A549 (cell line): Measurements from ENCODE around the gene MTHFS. TPM values are rescaled to one million over a fixed set of nuclear protein-coding genes. Genes with fewer than 3 reads are reported as not detected.

Experiments
- ATAC-seq, 2 experiments: fragments of 200-7000 bp in 1 of 2; fragments of >200 bp in 1 of 2; cut with Nextera tagmentation in 1 of 2; cut with Tn5 transposase in 1 of 2; 3 replicates each; pipeline versions ENCODE4 v1.8.0 to v1.9.1; 2018 to 2020; ENCODE audit warnings: mild to moderate bottlenecking in 1 of 2, moderate library complexity in 1 of 2
- CTCF ChIA-PET: fragments of 300-600 bp; sonication (Branson Sonifier 250); formaldehyde crosslinking; extraction: SDS; loops from one replicate; lab custom pipeline; 2021; ENCODE audit warnings: antibody characterized with exemption, inconsistent platforms; lab: Yijun Ruan, JAX
- POLR2A ChIA-PET: fragments of 350-600 bp; formaldehyde crosslinking; extraction: SDS; loops from one replicate; lab custom pipeline; 2021; ENCODE audit warnings: antibody characterized with exemption, inconsistent platforms; lab: Yijun Ruan, JAX
- DNase-seq, 2 experiments: peaks; one replicate each; pipeline versions ENCODE4 v3.0.0 to v3.0.0-alpha.2; 2011 to 2016; ENCODE audit warnings: low read depth in 1 of 2, low spot score in 1 of 2
- FAIRE-seq: peaks from 2 replicates; lab custom pipeline; 2011; peaks lifted over from hg19 to GRCh38; lab: Jason Lieb, UNC
- H3K27ac ChIP-seq, 2 experiments: fragments of >200 bp; sonication (Bioruptor Twin); formaldehyde crosslinking; 3 replicates each; pipeline ENCODE4 v1.5.1; 2016 to 2017
- H3K4me1 ChIP-seq: fragments of >200 bp; sonication (Bioruptor Twin); formaldehyde crosslinking; 3 replicates; pipeline ENCODE4 v1.6.1; 2016
- H3K4me2 ChIP-seq: fragments of >200 bp; sonication (Bioruptor Twin); formaldehyde crosslinking; 3 replicates; pipeline ENCODE4 v1.6.1; 2016
- H3K4me3 ChIP-seq: fragments of >200 bp; sonication (Bioruptor Twin); formaldehyde crosslinking; 3 replicates; pipeline ENCODE4 v1.5.1; 2016
- H3K9me3 ChIP-seq: fragments of >200 bp; sonication (Bioruptor Twin); formaldehyde crosslinking; 3 replicates; pipeline ENCODE4 v1.6.1; 2016
- ATOH8 ChIP-seq: fragments of 250-450 bp; sonication (Bioruptor Pico); IDR thresholded peaks from 2 replicates; pipeline ENCODE4 v1.5.0; 2020; ENCODE audit warnings: low read depth, mild to moderate bottlenecking, moderate library complexity
- FOSB ChIP-seq: fragments of 250-450 bp; sonication (Bioruptor Pico); IDR thresholded peaks from 2 replicates; pipeline ENCODE4 v1.5.0; 2020; ENCODE audit warnings: mild to moderate bottlenecking, moderate library complexity
- FOSL2 ChIP-seq, 2 experiments: fragments of 450-650 bp in 1 of 2; fragments of >200 bp in 1 of 2; sonication (Bioruptor Twin) in 1 of 2; formaldehyde crosslinking; IDR thresholded peaks; 2 replicates each; pipeline versions ENCODE4 v1.5.0 to v1.6.1; 2016 to 2020; ENCODE audit warnings: mild to moderate bottlenecking in 1 of 2, moderate library complexity in 1 of 2
- FOXS1 ChIP-seq: fragments of 250-450 bp; sonication (Bioruptor Pico); IDR thresholded peaks from 2 replicates; pipeline ENCODE4 v1.5.0; 2020; ENCODE audit warnings: mild to moderate bottlenecking, moderate library complexity
- GATA3 ChIP-seq: IDR thresholded peaks from 2 replicates; pipeline ENCODE4 v1.6.1; 2012; ENCODE audit warnings: borderline replicate concordance
- HDAC2 ChIP-seq: fragments of 200-600 bp; sonication (generic); IDR thresholded peaks from 2 replicates; pipeline ENCODE4 v1.6.1; 2016
- JUN ChIP-seq, 2 experiments: fragments of >200 bp; sonication (Bioruptor Twin); formaldehyde crosslinking; IDR thresholded peaks; 2 replicates in 1 of 2; 3 replicates in 1 of 2; pipeline ENCODE4 v1.6.1; 2016 to 2017
- KDM5A ChIP-seq: fragments of 200-600 bp; sonication (generic); IDR thresholded peaks from 2 replicates; pipeline ENCODE4 v1.6.1; 2016; ENCODE audit warnings: antibody characterized with exemption, mild to moderate bottlenecking
- MAZ ChIP-seq: fragments of 150-350 bp; IDR thresholded peaks from 2 replicates; pipeline ENCODE4 v1.6.1; 2014; ENCODE audit warnings: antibody characterized with exemption, low read depth, low read length, borderline replicate concordance
- NFE2L2 ChIP-seq: fragments of 150-350 bp; conservative IDR thresholded peaks from 2 replicates; pipeline ENCODE4 v1.6.1; 2014; ENCODE audit warnings: low read length
- POLR2A ChIP-seq: IDR thresholded peaks from 2 replicates; pipeline ENCODE4 v1.6.1; 2012; ENCODE audit warnings: mild to moderate bottlenecking, low read length
- RAD21 ChIP-seq, 2 experiments: fragments of >200 bp in 1 of 2; sonication (Bioruptor Twin) in 1 of 2; formaldehyde crosslinking in 1 of 2; IDR thresholded peaks in 1 of 2; conservative IDR thresholded peaks in 1 of 2; 2 replicates in 1 of 2; 3 replicates in 1 of 2; pipeline ENCODE4 v1.6.1; 2012 to 2018; ENCODE audit warnings: inconsistent platforms in 1 of 2
- RARB ChIP-seq: fragments of 250-450 bp; sonication (Bioruptor Pico); IDR thresholded peaks from 2 replicates; pipeline ENCODE4 v1.8.0; 2021; ENCODE audit warnings: mild to moderate bottlenecking, moderate library complexity
- RFX5 ChIP-seq: fragments of 450-650 bp; IDR thresholded peaks from 2 replicates; pipeline ENCODE4 v1.7.1; 2014; ENCODE audit warnings: antibody characterized with exemption, mild to moderate bottlenecking, moderate library complexity
- ZFP36 ChIP-seq: fragments of 450-650 bp; IDR thresholded peaks from 2 replicates; pipeline ENCODE4 v1.6.1; 2014; ENCODE audit warnings: borderline replicate concordance; ENCODE audit not compliant: partially characterized antibody
- ZNF302 ChIP-seq: fragments of 250-450 bp; sonication (Bioruptor Pico); IDR thresholded peaks from 2 replicates; pipeline ENCODE4 v1.9.0; 2021; ENCODE audit warnings: inconsistent platforms, mild to moderate bottlenecking, moderate library complexity
- WGBS: methylation state at CpG from one replicate; pipeline ENCODE4 v1.1.6; 2017; ENCODE audit errors: missing lambda C conversion rate; 5-methylcytosine and 5-hydroxymethylcytosine counted together
- polyA plus RNA-seq, 4 experiments: library from polyadenylated mRNA; depleted of rRNA in 3 of 4; stranded (reverse); fragments of >200 nt; fragmentation: RNase III in 1 of 4; extraction: RNeasy Plus Mini Kit Qiagen cat#74134 plus additional on column Dnase treatment in 1 of 4; gene quantifications; 2 replicates in 3 of 4; 3 replicates in 1 of 4; pipeline ENCODE4 v1.2.3, GENCODE V29; 2011 to 2017
- TF ChIP-seq, protein P1 (sequence below): IDR thresholded peaks from 2 replicates; pipeline ENCODE4 v1.6.1; 2012

MTHFS gene
- polyA plus RNA-seq, 2 of the 4 experiments (the other 2 are of a cell fraction) = 102 to 158 TPM

- TF ChIP-seq JUN (IDR thresholded peaks at IDR 0.05) = peak; percentile 93 to 99
Observed at GRCh38 chr15:79896634-79897379, at the start of gene MTHFS (continued).

DNA sequence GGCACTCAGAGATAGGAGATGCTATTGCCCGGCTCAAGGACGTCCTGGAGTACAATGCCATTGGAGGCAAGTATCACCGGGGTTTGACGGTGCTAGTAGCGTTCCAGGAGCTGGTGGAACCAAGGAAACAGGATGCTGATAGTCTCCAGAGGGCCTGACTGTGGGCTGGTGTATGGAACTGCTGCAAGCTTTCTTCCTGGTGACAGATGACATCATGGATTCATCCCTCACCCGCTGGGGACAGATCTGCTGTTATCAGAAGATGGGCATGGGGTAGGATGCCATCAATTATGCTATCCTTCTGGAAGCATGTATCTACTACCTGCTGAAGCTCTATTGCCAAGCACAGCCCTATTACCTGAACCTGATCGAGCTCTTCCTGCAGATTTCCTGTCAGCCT is 47.8 kb upstream of the MTHFS start:
- FAIRE-seq (no peak), ATAC-seq (peak; percentile 10 to 37; a peak in 1 of 6 replicates), DNase-seq (no peak)
- peak overlapping the region; percentile 57 to 65; a peak in 5 of 6 replicates for H3K27ac ChIP-seq
- ChIA-PET CTCF (interaction anchor here (0.7 to 1.4 kb wide), 4 partner anchors 14 to 49 kb away, joined by 3 to 4 read pairs (median 4); partner anchors contain the start of gene BCL2A1), POLR2A (interaction anchor here (1.0 kb wide), 1 partner anchor 21 kb away, joined by 7 read pairs; no protein-coding TSS in a partner anchor)
- no peaks in the 10 kb centered on the region for H3K9me3 ChIP-seq
- no peak overlapping the region for H3K4me3 ChIP-seq
- 91% methylated on average over 7 of the region's 7 CpGs for WGBS
- peak overlapping the region; percentile 69; the same call in 1 of the 3 replicates for H3K4me2 ChIP-seq
- TF ChIP-seq POLR2A (no peak), RARB (CRISPR knock-in tag) (no peak), RFX5 (peak; percentile 94), ATOH8 (CRISPR knock-in tag) (no peak)
- peaks cover 42% of the 10 kb centered on the region for H3K4me1 ChIP-seq

DNA sequence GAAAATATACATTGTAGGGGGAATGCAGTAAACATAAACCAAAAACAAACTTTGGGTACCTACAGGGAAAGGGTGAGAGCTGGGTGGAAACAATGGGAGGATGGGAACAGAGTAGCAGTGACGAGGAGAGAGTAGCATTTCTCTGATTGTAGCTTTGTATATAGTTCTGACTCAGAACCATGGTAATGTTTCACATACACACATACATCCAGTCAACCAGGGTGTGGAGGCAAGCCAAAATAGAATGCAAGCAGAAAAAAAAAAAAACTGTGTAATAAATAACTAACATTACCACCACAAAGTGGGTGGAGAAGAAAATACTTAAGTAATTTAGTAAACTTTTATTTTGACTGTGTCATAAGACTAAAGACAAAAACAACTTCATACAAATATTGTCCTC is 47.0 kb upstream of the MTHFS start:
- FAIRE-seq = no peak
- ChIA-PET POLR2A (interaction anchor here (1.2 kb wide), 1 partner anchor 21 kb away, joined by 7 read pairs; no protein-coding TSS in a partner anchor), CTCF (interaction anchor here (1.1 kb wide), 1 partner anchor 24 kb away, joined by 3 read pairs; no protein-coding TSS in a partner anchor)
- TF ChIP-seq FOSL2 (IDR thresholded peaks at IDR 0.05) (no peak), FOSL2 (CRISPR knock-in tag; IDR thresholded peaks at IDR 0.05) (peak; percentile 64), ZFP36 (no peak)
- peak overlapping the region; percentile 69 for H3K4me2 ChIP-seq
- H3K9me3 ChIP-seq = no peaks in the 10 kb centered on the region
- peak; percentile 80 to 89 for ATAC-seq
- no peak overlapping the region; the same call in 2 of the 3 replicates for H3K4me3 ChIP-seq
- H3K27ac ChIP-seq = peak overlapping the region; percentile 57 to 82
- WGBS = 4% methylated on average over 1 of the region's 1 CpG
- peak; percentile 72 to 73 for DNase-seq
- H3K4me1 ChIP-seq = peaks cover 40% of the 10 kb centered on the region

GRCh38 chr15:79942741-79943481 is 46.1 kb upstream of the MTHFS start:
- TF ChIP-seq FOXS1 (CRISPR knock-in tag) (no peak), RAD21 (conservative IDR thresholded peaks at IDR 0.05 in 1 of 2, IDR thresholded peaks at IDR 0.05 in 1 of 2) (no peak), NFE2L2 (no peak), FOSB (no peak), JUN (IDR thresholded peaks at IDR 0.05) (no peak), MAZ (no peak), GATA3 (0 out of 2 replicates have a peak, but pooled peaks have one; percentile 17), HDAC2 (no peak), ZNF302 (CRISPR knock-in tag) (no peak), FOSL2 (IDR thresholded peaks at IDR 0.05) (no peak), FOSL2 (CRISPR knock-in tag; IDR thresholded peaks at IDR 0.05) (peak; percentile 48), KDM5A (no peak)
- TF ChIP-seq, protein P1, sequence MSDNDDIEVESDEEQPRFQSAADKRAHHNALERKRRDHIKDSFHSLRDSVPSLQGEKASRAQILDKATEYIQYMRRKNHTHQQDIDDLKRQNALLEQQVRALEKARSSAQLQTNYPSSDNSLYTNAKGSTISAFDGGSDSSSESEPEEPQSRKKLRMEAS = peak; percentile 38; the same call in 1 of the 2 replicates
- TF ChIP-seq, all 56 proteins: peak for 3
- peaks cover 31% of the 10 kb centered on the region for H3K4me1 ChIP-seq
- 4% methylated on average over 7 of the region's 7 CpGs for WGBS
- CTCF ChIA-PET = interaction anchor here (1.1 kb wide), 1 partner anchor 25 kb away, joined by 3 read pairs; no protein-coding TSS in a partner anchor
- peak in 1 of 2 experiments; percentile 73 for DNase-seq
- H3K4me2 ChIP-seq = peak overlapping the region; percentile 69
- no peaks in the 10 kb centered on the region for H3K9me3 ChIP-seq
- FAIRE-seq = no peak
- POLR2A ChIA-PET = interaction anchor here (1.2 to 1.5 kb wide), 2 partner anchors 20 kb away, joined by 7 to 9 read pairs; no protein-coding TSS in a partner anchor
- peak overlapping the region; percentile 57 to 82 for H3K27ac ChIP-seq
- peak overlapping the region; percentile 11; the same call in 2 of the 3 replicates for H3K4me3 ChIP-seq
- peak; percentile 54 to 85; a peak in 5 of 6 replicates for ATAC-seq
